Fibroblast of villous mesenchyme (primary cell): Measurements from ENCODE around the gene REEP1. TPM values are rescaled to one million over a fixed set of nuclear protein-coding genes. Genes with fewer than 3 reads are reported as not detected.
"Not testable (repeated sequence)": the region's sequence is repeated elsewhere in the genome, so short reads cannot be mapped to it uniquely, and the experiment has no call there.

Source experiments
- DNase-seq: peaks from one replicate; pipeline ENCODE4 v3.0.0-alpha.2; 2010; ENCODE audit warnings: low read depth
- H3K4me3 ChIP-seq: 2 replicates; pipeline ENCODE4 v1.5.1; 2011; ENCODE audit warnings: low read depth, mild to moderate bottlenecking, low read length
- total RNA-seq: library from RNA; depleted of rRNA; stranded (reverse); fragments of >200 nt; gene quantifications from 2 replicates; pipeline ENCODE4 v1.2.3, GENCODE V29; 2012
- TF ChIP-seq, protein P1 (sequence below): IDR thresholded peaks from 2 replicates; pipeline ENCODE4 v1.5.1; 2012; ENCODE audit warnings: low read depth, mild to moderate bottlenecking, low read length; ENCODE audit not compliant: insufficient read depth

The REEP1 gene
- total RNA-seq, 1 donor, result under 0.01 TPM

DNA sequence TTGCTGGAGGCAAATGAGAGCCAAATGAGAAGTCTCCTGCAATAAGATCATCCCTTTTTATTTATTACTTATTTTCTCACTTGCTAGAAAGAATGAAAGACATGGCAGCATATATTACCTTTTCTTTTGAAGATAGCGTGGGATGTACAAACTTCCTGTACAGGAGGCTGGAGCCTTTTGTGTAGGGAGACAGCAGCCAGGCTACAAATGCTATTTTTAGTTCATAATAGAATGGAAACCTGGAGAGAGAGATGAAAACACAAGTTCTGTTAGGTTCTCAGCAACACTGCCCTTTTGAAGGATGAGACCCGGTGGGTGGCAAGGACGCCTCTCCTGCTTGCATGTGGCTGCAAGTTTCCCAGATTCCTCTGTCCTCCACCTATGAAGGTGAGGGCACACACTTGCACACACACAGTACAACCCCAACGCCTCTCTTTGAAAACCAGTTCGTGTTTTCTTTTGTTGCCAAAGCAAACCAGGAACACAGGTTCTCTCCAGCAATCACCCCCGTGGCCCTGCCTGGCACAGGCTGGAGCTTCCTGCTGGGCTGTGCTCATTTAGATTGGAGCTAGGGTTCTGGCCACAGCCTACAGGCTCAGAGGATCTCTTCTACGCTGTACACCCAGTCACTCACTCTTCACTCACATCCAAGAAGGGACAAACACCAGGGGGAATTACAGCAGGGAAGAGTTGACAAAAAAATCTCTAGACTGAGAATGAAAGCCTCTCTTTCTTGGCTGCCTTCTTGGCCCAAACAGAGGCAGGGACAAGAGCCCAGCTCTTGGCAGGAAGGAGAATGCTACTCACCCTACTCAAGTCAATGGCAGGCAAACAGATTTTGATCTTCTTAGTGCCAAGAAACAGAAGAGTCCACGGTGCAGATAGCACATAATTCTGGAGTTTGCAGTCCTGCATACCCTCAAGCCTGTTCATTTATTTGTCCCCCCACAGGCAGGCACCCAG, 82.6 kb downstream of the REEP1 start:
- TF ChIP-seq, protein P1, sequence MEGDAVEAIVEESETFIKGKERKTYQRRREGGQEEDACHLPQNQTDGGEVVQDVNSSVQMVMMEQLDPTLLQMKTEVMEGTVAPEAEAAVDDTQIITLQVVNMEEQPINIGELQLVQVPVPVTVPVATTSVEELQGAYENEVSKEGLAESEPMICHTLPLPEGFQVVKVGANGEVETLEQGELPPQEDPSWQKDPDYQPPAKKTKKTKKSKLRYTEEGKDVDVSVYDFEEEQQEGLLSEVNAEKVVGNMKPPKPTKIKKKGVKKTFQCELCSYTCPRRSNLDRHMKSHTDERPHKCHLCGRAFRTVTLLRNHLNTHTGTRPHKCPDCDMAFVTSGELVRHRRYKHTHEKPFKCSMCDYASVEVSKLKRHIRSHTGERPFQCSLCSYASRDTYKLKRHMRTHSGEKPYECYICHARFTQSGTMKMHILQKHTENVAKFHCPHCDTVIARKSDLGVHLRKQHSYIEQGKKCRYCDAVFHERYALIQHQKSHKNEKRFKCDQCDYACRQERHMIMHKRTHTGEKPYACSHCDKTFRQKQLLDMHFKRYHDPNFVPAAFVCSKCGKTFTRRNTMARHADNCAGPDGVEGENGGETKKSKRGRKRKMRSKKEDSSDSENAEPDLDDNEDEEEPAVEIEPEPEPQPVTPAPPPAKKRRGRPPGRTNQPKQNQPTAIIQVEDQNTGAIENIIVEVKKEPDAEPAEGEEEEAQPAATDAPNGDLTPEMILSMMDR, result no peak
- no peak for DNase-seq
- H3K4me3 ChIP-seq, result no peak overlapping the region

DNA sequence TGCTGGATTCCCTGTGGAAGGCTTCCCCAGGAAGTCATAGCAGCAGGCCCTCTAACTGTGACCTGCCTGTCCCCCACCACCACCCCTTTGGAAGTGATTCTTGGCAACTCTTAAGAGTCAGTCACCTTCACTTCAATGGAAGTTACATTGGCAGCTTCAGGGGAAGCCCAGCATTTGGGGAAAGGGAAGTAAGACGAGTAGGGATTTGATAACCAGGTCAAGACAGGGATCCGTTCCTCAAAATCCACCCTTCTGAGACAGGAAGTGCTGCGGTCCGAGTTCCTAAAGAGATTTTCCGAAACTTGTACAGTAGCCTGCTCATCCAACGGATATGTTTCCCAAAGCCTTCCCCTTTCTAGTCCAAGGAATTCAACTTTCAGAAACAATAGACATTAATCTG, 84.0 kb downstream of the REEP1 start:
- TF ChIP-seq, protein P1, result no peak

DNA sequence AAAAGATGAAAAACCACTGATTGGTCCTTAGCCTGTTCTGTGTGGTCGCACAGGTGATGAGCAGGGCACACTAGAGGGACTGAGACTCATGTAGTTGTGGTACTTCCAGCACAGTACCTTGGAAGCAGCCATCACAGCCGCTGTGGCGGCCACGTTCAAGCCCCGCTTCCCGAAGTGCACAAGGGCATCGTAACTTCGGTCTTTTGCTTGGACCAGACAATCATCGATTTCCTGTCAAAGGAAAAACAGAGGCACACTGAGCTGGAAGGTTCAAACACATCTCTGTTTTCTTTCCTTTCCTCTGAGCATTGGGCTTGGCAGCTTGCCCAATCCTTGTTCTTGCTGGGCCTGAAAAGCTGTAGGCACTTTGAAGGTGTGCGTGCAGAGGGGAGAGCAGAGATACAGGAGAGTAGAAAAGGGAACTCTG, 85.6 kb downstream of the REEP1 start:
- DNase-seq, result no peak

More for the DNA sequence above, 84.0 kb downstream of the REEP1 start:
- DNase-seq, result no peak
- no peak overlapping the region for H3K4me3 ChIP-seq

GRCh38 chr2:86249579-86250391, 87.6 kb downstream of the REEP1 start:
- no peak overlapping the region for H3K4me3 ChIP-seq
- peak; percentile 56 for DNase-seq
- TF ChIP-seq, protein P1, result peak; percentile 9

More for the DNA sequence above, 85.6 kb downstream of the REEP1 start:
- TF ChIP-seq, protein P1, result no peak
- H3K4me3 ChIP-seq, result no peak overlapping the region

DNA sequence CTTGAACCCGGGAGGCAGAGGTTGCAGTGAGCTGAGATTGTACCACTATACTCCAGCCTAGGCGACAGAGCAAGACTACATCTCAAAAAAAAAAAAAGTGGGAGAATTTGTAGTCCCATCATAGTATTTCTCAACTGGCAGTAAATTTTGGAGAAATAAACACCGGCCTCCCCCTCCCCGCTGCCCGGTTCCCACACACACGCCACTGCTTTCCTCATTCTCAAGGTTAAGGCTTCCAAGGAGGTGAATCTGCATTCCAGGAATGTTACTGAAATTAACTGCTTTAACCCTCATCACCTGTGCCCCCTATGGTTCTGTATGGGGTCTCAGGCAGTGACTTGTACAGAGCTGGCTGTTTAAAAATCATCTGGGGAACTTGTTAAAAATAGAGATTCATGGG, 88.2 kb downstream of the REEP1 start:
- no peak overlapping the region for H3K4me3 ChIP-seq
- TF ChIP-seq, protein P1, result no peak
- no peak for DNase-seq

DNA sequence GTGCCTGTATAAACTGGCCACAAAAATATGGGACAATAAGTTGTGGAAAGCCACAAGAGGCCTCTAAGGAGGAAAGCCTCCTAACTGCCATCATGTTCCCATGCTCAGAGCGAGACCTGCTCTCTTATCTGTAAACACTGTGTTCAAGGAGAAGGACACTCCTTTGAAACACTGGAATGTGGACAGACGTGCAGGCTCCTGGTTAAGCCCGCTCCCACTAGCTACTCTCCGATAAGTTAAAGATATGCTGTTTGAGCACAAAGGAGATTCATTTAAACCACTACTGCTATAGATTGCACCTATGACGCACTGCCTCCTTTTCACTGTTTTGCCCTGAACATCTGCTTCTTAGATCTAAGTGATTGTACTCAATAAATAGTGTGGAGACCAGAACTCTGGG, 92.2 kb downstream of the REEP1 start:
- not testable (repeated sequence) for DNase-seq, H3K4me3 ChIP-seq

DNA sequence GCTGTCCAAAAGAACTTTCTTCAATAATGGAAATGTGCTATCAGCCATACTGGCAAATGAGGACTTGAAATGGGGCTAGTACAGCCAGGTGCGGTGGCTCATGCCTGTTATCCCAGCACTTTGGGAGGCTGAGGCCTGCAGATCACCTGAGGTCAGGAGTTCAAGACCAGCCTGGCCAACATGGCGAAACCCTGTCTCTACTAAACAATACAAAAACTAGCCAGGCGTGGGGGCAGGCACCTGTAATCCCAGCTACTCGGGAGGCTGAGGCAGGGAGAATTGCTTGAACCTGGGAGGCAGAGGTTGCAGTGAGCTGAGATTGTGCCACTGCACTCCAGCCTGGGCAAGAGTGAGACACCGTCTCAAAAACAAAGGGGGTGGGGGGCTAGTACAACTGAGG, 92.6 kb downstream of the REEP1 start:
- not testable (repeated sequence) for DNase-seq, H3K4me3 ChIP-seq
